HG03558 (cell line): ENCODE data around the gene TCEAL1.

Source experiments
- ATAC-seq: cut with Tn5 transposase; IDR thresholded peaks from one replicate; pipeline ENCODE4 v1.9.1; 2021; ENCODE audit warnings: moderate number of reproducible peaks; ENCODE audit not compliant: unreplicated experiment; ENCODE audit errors: extremely low read depth

The TCEAL1 gene

DNA sequence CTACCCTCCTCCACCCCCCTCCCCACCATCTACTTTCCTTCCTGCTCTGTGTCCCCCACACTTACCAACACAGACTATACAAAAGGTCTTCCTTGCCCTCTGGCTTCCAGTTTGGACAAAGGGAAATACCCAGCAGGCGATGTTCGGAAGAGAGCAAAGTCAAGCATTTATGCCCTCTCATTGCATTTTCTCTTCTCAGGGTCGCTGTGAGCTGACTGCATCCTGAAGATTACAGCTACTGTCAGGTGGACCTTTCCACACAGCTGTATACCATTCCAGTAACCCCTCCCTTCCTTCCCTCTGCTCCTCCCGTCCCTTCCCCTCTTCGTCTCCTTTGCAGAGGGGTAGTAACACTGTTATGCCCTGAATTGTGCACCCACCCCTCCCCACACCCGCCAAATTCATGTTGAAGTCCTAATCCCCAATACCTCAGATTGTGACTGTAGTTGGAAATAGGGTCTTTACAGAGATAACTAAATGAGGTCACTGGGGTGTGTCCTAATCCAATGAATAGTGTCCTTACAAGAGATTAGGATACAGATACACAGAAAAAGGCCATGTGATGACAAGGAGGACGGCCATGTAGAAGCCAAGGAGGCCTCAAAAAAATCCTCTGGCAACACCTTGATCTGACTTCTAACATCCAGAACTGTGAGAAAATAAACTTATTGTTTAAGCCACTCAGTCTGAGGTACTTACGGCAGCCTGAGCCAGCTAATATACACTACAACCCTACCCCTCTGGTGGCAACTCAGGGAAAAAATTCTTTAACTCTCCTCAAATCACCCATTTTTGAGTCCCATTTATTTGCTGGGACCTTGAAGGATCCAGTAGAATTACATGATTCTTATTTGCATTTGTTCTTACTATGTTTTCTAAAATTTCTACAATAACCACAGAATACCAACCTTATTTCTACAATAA lies 46.0 kb downstream of the TCEAL1 start:
- no peak for ATAC-seq

DNA sequence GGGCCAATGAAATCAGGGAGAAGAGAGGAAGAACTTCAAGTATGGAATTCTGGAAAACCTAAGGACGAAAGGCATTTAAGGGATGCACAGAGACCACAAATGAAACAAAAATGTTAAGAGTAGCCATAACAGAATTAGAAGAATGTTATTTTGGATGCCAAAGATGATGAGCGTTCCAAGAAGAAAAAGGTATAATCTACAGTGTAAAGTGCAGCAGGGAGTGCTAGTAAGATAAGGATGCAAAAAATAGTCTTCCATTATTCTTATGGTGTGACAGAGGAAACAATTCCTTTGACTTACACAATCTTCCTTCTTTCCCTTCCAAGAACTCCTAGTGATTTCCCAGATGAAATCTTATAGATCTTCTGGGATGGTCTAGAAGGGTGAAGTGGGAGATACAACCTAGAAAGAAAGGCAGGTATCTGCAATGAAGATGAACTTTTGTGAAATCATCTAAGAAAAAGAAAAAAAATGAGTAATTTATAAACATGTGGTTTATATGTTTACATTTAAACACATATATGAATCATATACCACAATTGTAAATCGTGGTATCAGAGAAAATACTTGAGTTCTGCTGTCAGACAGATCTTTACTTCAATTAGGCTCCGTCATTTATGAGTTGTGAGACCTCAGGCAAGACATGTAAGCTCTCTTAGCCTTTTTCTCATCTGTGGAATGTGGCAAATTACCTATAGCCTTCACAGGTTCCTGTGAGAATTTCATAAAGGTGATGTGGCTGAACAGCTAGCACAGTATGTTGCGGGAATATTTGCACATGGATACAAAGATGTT lies 49.6 kb downstream of the TCEAL1 start:
- ATAC-seq, result no peak
